ENCODE measurements around the gene YTHDF1.

Gene YTHDF1

DNA sequence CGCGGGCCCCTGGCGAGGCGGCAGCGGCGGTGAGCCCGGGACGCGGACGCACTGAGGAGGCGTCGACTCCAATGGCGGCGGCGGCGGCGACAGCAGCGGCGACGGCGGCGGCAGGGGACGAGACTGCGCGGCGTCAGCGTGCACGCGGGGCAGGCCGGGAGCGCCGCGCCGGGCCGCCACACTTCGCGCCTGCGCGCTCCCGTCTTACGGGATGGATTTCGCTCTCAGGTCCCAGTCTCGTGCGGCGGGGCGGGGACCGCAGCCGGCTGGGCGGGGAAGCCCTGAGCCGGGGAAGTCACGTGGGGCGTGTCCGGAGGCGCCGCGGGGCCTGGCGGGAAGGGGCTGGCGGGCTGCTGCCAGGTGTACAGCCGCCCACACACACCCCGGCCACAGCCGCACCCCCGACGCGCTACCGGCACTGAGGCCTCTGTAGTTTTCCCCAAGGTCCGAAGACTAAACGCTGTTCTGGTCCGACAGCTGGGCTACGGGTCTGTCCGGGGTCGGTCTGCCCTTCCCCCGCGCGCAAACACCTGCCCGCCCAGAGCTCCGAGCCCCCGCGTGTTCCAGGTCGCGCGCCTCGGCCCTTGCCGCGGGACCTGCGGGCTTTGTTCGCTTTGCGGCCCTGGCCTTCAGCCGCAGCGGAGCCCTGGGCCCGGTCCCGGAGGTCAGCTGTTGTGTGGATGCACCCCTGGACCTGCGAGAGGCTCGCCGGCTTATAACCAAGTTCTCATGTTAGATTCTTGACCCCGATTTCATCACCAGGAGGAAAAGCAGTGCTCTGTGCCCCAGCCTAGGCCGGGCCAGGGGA lies at the start of gene YTHDF1:
Gene YTHDF1 (minus strand): TSS at position 91 of the 808 bp plus-strand sequence. CDS start 239 bp downstream, outside the sequence.
- Mint-ChIP-seq H3K27me3 (no peaks in the 10 kb centered on the region), H3K4me1 (peaks cover 55% of the 10 kb centered on the region)

DNA sequence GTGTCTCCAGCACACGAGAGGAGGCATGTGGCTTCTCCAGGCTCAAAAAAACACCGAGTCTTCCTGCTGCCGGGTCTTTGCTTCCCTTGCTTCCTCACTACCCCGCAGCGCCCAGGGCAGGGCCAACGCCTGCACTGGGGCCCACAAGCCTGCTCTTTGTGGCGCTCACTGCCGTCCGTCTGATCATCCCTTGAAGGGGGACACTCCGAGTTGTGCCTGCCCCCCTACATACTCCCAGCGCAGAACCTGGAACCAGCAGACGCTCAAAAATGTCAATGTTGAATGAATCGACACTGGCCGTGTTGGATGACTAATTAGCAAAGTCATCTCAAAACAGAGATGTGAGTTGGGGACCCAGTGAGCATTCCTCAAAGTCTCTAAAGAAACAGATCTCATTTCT lies 48.6 kb upstream of the YTHDF1 start:
- no peak for DNase-seq
- ATAC-seq: no peak
- H3K27ac Mint-ChIP-seq: peak overlapping the region; percentile 22 to 57
- peaks cover 43% of the 10 kb centered on the region for H3K27me3 Mint-ChIP-seq
- H3K4me1 Mint-ChIP-seq: peaks cover 12% of the 10 kb centered on the region
- no peak overlapping the region for H3K4me3 Mint-ChIP-seq
- H3K9me3 Mint-ChIP-seq: no peaks in the 10 kb centered on the region

More for the DNA sequence above, at the start of gene YTHDF1:
- ATAC-seq: peak; percentile 95
- no peaks in the 10 kb centered on the region for H3K9me3 Mint-ChIP-seq
- peak; percentile 96 to 98 for DNase-seq
- H3K27ac Mint-ChIP-seq: peak within 1 kb of the TSS; percentile 92 to 98
- H3K4me3 Mint-ChIP-seq: peak within 1 kb of the TSS; percentile 89 to 97

DNA sequence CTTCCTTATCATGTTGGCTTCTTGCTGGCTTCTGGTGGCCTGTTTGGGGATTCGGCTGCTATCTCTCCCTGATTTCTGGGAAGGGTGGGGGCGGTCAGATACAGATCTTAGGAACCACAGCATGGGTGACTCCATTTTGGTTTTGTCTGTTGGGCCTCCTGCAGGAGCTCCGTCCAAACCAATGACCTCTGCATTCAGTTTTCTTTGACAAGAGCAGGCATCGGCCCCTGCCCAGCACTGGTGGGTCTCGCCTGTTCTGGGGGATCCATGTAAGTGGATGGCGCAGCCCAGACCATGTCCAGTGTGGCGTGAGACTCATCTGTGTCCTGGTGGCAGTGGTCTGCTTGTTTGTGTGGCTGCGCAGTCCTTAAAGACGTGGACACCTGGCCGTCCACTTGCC lies 48.1 kb upstream of the YTHDF1 start:
- DNase-seq (no peak), ATAC-seq (no peak)
- Mint-ChIP-seq H3K4me3 (no peak overlapping the region), H3K27me3 (peaks cover 48% of the 10 kb centered on the region), H3K9me3 (no peaks in the 10 kb centered on the region), H3K27ac (no peak overlapping the region), H3K4me1 (peaks cover 12% of the 10 kb centered on the region)

DNA sequence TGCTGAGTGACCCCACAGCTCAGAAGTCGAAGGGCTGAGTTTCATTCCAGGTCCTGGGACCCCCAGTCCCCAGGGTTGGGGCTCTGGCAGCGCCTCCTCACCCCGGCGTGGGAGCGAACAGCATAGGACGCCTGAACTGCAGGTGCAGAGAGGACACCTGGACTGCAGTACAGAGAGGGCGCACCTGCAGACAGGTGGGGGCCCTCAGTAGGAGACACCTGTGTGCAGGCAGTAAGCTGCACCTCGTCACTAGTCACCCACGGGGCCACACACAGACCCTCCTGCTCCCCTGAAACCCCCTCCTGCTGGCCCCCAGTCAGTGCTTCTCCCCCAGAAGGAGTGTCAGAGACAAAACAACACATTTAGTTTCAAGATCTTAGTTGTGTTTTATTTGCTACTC lies 46.9 kb upstream of the YTHDF1 start:
- peak overlapping the region in 1 of 2 donors; percentile 21 for H3K27ac Mint-ChIP-seq
- H3K9me3 Mint-ChIP-seq: no peaks in the 10 kb centered on the region
- ATAC-seq (no peak), DNase-seq (no peak)
- no peak overlapping the region for H3K4me3 Mint-ChIP-seq
- peaks cover 12% of the 10 kb centered on the region for H3K4me1 Mint-ChIP-seq
- H3K27me3 Mint-ChIP-seq: peaks cover 49% of the 10 kb centered on the region

GRCh38 chr20:63261795-63262528 lies 46.0 kb upstream of the YTHDF1 start:
- Mint-ChIP-seq H3K9me3 (no peaks in the 10 kb centered on the region), H3K4me1 (peaks cover 12% of the 10 kb centered on the region), H3K4me3 (peak overlapping the region; percentile 22 to 59), H3K27me3 (peaks cover 54% of the 10 kb centered on the region), H3K27ac (peak overlapping the region in 1 of 2 donors; percentile 91)
- ATAC-seq (no peak), DNase-seq (no peak)

DNA sequence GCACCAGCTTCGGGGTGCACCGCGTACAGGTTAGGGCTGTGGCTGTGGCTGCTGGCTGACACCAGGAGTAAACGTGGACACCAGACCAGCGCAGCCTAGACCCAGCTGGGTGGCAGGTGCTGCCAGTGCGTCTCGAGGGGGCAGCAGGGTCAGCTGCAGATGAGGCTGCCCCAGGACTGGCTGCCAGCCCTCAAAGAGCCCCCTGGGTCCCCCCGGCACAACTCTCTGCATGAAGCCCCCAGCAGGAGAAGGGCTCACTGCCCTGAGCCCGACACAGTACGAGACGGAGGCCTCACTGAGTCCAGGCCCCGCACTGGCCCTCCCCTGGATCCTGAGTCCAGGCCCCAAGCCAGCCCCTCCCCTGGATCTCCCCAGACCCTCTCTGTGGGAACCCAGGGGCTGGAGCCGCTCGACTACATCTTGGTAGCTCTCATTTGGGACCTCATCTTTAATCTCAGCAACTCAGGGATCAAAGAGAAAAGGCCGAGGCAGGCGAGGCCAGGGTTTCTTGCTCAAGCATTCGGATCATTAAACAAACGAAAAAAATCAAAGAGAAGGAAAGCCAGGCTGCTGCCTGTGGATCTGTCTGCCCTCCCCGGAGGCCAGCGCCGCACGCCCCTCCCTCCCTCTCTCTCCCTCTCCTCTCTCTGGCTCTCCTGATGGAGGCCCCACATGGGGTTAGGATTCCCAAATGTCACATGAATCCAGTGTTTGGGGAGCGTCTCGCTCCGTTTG lies 45.3 kb upstream of the YTHDF1 start:
- no peak for ATAC-seq

GRCh38 chr20:63260521-63260920 lies 44.6 kb upstream of the YTHDF1 start:
- Mint-ChIP-seq H3K27ac (no peak overlapping the region), H3K4me1 (peaks cover 12% of the 10 kb centered on the region), H3K27me3 (peaks cover 66% of the 10 kb centered on the region), H3K4me3 (no peak overlapping the region), H3K9me3 (no peaks in the 10 kb centered on the region)
- DNase-seq (no peak), ATAC-seq (no peak)

More for the DNA sequence above, 45.3 kb upstream of the YTHDF1 start:
- H3K27me3 Mint-ChIP-seq: peaks cover 62% of the 10 kb centered on the region
- H3K4me3 Mint-ChIP-seq: no peak overlapping the region
- no peak for DNase-seq
- no peaks in the 10 kb centered on the region for H3K9me3 Mint-ChIP-seq
- peaks cover 12% of the 10 kb centered on the region for H3K4me1 Mint-ChIP-seq
- H3K27ac Mint-ChIP-seq: no peak overlapping the region

GRCh38 chr20:63259734-63260460 lies 44.0 kb upstream of the YTHDF1 start:
- Mint-ChIP-seq H3K27ac (no peak overlapping the region), H3K9me3 (no peaks in the 10 kb centered on the region), H3K27me3 (peaks cover 67% of the 10 kb centered on the region), H3K4me1 (peaks cover 17% of the 10 kb centered on the region), H3K4me3 (no peak overlapping the region)
- ATAC-seq (no peak), DNase-seq (no peak)

DNA sequence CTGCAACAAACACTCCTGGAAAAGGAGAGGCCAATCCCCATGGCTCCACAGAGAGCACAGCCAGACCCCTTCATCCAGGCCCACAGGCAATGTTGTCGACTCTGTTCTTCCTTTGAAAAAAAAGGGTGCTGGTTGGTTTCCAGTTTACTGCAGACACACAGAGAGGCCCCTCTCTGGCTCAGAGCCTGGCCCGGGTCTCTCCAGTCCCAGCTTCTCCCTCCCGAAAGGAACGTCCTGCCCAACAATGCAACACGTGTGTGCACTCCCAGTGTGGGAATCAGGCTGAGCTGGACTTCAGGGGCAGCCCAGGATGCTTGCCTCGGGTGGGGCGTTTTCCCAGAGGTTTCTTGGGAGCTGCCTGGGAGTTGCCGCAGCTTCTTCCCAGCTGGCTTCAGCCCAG lies 42.9 kb upstream of the YTHDF1 start:
- DNase-seq: no peak
- H3K27me3 Mint-ChIP-seq: peaks cover 65% of the 10 kb centered on the region

GRCh38 chr20:63257629-63258028 lies 41.7 kb upstream of the YTHDF1 start:
- Mint-ChIP-seq H3K4me3 (no peak overlapping the region), H3K4me1 (peaks cover 25% of the 10 kb centered on the region), H3K9me3 (no peaks in the 10 kb centered on the region), H3K27me3 (peaks cover 69% of the 10 kb centered on the region), H3K27ac (no peak overlapping the region)
- DNase-seq (no peak), ATAC-seq (no peak)

More for the DNA sequence above, 42.9 kb upstream of the YTHDF1 start:
- no peak overlapping the region for H3K27ac Mint-ChIP-seq
- no peak overlapping the region for H3K4me3 Mint-ChIP-seq
- no peaks in the 10 kb centered on the region for H3K9me3 Mint-ChIP-seq
- no peak for ATAC-seq
- H3K4me1 Mint-ChIP-seq: peaks cover 22% of the 10 kb centered on the region

DNA sequence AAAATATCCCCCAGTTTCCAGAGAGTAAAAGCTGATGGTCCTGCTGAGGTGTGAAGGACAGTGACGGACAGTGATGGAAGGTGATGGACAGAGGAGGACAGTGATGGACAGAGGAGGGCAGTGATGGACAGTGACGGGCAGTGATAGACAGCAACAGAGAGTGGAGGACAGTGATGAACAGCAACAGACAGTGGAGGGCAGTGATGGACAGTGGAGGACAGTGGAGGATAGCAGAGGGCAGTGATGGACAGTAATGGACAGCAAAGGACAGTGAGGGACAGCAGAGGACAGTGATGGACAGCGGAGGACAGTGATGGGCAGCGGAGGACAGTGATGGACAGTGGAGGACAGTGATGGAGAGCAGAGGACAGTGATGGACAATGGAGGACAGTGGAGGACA lies 41.0 kb upstream of the YTHDF1 start:
- peaks cover 19% of the 10 kb centered on the region for H3K4me1 Mint-ChIP-seq
- DNase-seq (no peak), ATAC-seq (no peak)
- H3K4me3 Mint-ChIP-seq: no peak overlapping the region
- peaks cover 69% of the 10 kb centered on the region for H3K27me3 Mint-ChIP-seq
- no peak overlapping the region for H3K27ac Mint-ChIP-seq
- H3K9me3 Mint-ChIP-seq: no peaks in the 10 kb centered on the region

DNA sequence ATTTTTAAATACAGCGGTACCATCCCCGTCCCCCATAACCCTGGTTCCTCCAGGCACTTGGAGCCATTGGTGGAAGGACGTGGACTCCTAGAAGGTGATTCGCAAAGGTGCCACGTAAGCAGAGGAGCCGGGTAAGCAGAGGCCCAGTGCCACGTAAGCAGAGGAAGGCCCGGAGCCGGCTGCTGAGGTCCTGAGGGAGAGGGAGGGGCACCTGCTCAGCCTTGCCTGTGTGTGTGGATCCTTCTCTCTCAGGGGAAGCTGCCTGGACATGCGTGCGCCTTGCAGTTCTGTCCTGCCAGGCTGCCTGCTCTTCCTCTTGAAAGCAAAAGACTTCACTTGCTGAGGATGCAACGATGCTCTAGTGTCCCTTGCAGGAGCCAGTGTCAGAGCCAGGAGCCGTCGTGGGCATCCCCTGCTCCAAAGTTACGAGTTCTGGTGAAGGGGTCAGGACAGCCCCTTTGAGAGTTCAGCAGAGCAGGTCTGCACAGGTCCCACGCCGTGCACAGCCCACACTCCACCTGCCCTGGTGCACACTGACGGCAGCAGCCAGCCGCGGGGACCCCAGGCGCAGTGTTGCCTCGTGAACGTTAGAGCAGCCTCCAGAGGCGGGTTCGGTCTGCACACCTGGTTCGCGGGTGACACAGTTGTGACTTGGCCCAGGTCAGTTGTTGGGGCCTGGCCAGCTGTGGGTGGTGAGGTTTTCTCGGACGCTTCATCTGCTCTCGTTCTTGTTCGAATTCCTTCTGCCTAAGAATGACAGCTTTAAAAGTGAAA lies 40.2 kb upstream of the YTHDF1 start:
- peaks cover 14% of the 10 kb centered on the region for H3K4me1 Mint-ChIP-seq
- ATAC-seq: no peak
- H3K9me3 Mint-ChIP-seq: no peaks in the 10 kb centered on the region
- peaks cover 67% of the 10 kb centered on the region for H3K27me3 Mint-ChIP-seq
- H3K27ac Mint-ChIP-seq: no peak overlapping the region
- H3K4me3 Mint-ChIP-seq: no peak overlapping the region
- no peak for DNase-seq

- peaks cover 14% of the 10 kb centered on the region for H3K4me1 Mint-ChIP-seq
- peaks cover 62% of the 10 kb centered on the region for H3K27me3 Mint-ChIP-seq
- ATAC-seq (peak; percentile 32), DNase-seq (no peak)
- peak overlapping the region; percentile 33 to 60 for H3K4me3 Mint-ChIP-seq
- no peak overlapping the region for H3K27ac Mint-ChIP-seq
- no peaks in the 10 kb centered on the region for H3K9me3 Mint-ChIP-seq
Measured at GRCh38 chr20:63254606-63255384, 38.9 kb upstream of the YTHDF1 start.

DNA sequence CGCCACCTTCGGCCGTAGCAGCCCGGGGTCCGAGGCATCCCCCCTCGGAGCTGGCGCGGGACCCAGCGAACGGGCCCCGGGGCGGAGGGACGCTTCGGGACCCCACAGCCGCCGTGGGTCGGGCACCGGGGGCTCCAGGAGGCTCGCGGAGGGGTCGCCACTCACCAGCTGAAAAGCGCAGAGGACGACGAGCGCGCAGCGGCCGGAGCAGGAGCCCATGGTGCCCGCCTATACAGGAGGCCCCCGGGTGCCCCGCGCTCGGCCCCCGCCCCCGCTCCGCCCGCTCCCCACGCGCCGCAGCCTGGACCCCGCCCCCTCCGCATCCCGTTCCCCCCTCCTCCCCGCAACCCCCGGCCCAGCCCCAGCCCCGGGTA lies 38.3 kb upstream of the YTHDF1 start, which contains the start of gene NKAIN4:
Gene NKAIN4 (minus strand): TSS at position 232 of the 374 bp plus-strand sequence. CDS start 13 bp downstream, at position 219.
- peaks cover 14% of the 10 kb centered on the region for H3K4me1 Mint-ChIP-seq
- peaks cover 62% of the 10 kb centered on the region for H3K27me3 Mint-ChIP-seq
- DNase-seq (no peak), ATAC-seq (peak; percentile 6)
- H3K27ac Mint-ChIP-seq: no peak within 1 kb of the TSS
- H3K4me3 Mint-ChIP-seq: peak within 1 kb of the TSS; percentile 33 to 60
- no peaks in the 10 kb centered on the region for H3K9me3 Mint-ChIP-seq

All from stimulated activated naive CD8-positive, alpha-beta T cell treated with anti-CD3 and anti-CD28 coated beads, Interleukin-15, amount 100 ng/mL, for 72 hours (primary cell).